B cell (primary cell): Measurements from ENCODE around the gene TRIM38. TPM values are rescaled to one million over a fixed set of nuclear protein-coding genes. Genes with fewer than 3 reads are reported as not detected.
A peak's percentile ranks its signal among the peaks of the same experiment; 100 is the strongest.

Experiments used
- ATAC-seq: fragments of 200-7000 bp; cut with Tn5 transposase; one replicate; pipeline ENCODE4 v1.10.0; 2021; ENCODE audit warnings: low read depth, mild to moderate bottlenecking, moderate number of reproducible peaks, moderate library complexity
- CTCF ChIA-PET: fragments of 350-600 bp; sonication (Branson Sonifier 250); formaldehyde crosslinking; loops from one replicate; lab custom pipeline; 2021; ENCODE audit warnings: antibody characterized with exemption, inconsistent platforms; lab: Charles Lee
- POLR2A ChIA-PET: fragments of 350-600 bp; sonication (Branson Sonifier 250); formaldehyde crosslinking; loops from one replicate; lab custom pipeline; 2021; ENCODE audit warnings: antibody characterized with exemption; lab: Charles Lee
- DNase-seq: peaks from one replicate; pipeline ENCODE4 v3.0.0; 2013
- H2AFZ ChIP-seq: 2 replicates; pipeline ENCODE4 v1.6.1; 2012; ENCODE audit warnings: mild to moderate bottlenecking, low read depth, low read length; ENCODE audit not compliant: insufficient read depth, poor library complexity, severe bottlenecking
- H3K27ac ChIP-seq, 2 donors: 1 replicate in 1 of 2; 2 replicates in 1 of 2; pipeline ENCODE4 v1.5.1; 2012 to 2013; ENCODE audit warnings: low read length in 2 of 2, mild to moderate bottlenecking in 2 of 2, moderate library complexity in 1 of 2
- H3K27me3 ChIP-seq, 4 experiments: fragments of 200-600 bp in 1 of 4; sonication (generic) in 1 of 4; replicated peaks in 1 of 4; 1 replicate in 2 of 4; 2 replicates in 2 of 4; pipeline versions ENCODE4 v1.6.1 to v1.7.0; 2013 to 2016; ENCODE audit warnings: low read length in 3 of 4, mild to moderate bottlenecking in 2 of 4, mixed read lengths in 1 of 4, moderate library complexity in 1 of 4; ENCODE audit not compliant: insufficient read depth in 4 of 4, control insufficient read depth in 3 of 4; ENCODE audit errors: control extremely low read depth in 1 of 4
- H3K36me3 ChIP-seq, 2 experiments: replicated peaks in 1 of 2; 1 replicate in 1 of 2; 2 replicates in 1 of 2; pipeline versions ENCODE4 v1.6.1 to v1.7.1; 2013; ENCODE audit warnings: low read length in 1 of 2; ENCODE audit not compliant: insufficient read depth in 2 of 2, control insufficient read depth in 1 of 2; ENCODE audit errors: control extremely low read depth in 1 of 2, extremely low read depth in 1 of 2
- H3K4me1 ChIP-seq, 2 donors: fragments of 200-600 bp in 1 of 2; sonication (generic) in 1 of 2; 1 replicate in 1 of 2; 2 replicates in 1 of 2; pipeline versions ENCODE4 v1.5.1 to v1.6.1; 2013 to 2017; ENCODE audit warnings: low read length in 2 of 2; ENCODE audit not compliant: control insufficient read depth in 2 of 2, insufficient read depth in 2 of 2
- H3K4me2 ChIP-seq: replicated peaks from 2 replicates; pipeline ENCODE3; 2012; ENCODE audit warnings: mild to moderate bottlenecking, low read depth, low read length; ENCODE audit not compliant: poor library complexity, severe bottlenecking
- H3K4me3 ChIP-seq, 5 experiments: fragments of 200-600 bp in 1 of 5; sonication (generic) in 1 of 5; 1 replicate in 3 of 5; 2 replicates in 2 of 5; pipeline versions ENCODE4 v1.5.1 to v1.7.0; 2011 to 2016; ENCODE audit warnings: low read length in 4 of 5, mild to moderate bottlenecking in 4 of 5, low read depth in 2 of 5, control low read depth in 1 of 5, moderate library complexity in 1 of 5; ENCODE audit not compliant: insufficient read depth in 1 of 5; ENCODE audit errors: control extremely low read depth in 1 of 5, extremely low read depth in 1 of 5
- H3K79me2 ChIP-seq: fragments of 200-600 bp; sonication (generic); one replicate; pipeline ENCODE4 v1.6.0; 2016; ENCODE audit warnings: low read length; ENCODE audit not compliant: control insufficient read depth, insufficient read depth
- H3K9ac ChIP-seq: fragments of 200-600 bp; sonication (generic); 2 replicates; pipeline ENCODE4 v1.6.1; 2017; ENCODE audit warnings: mild to moderate bottlenecking, low read length, moderate library complexity
- H3K9me3 ChIP-seq, 3 donors: one replicate each; pipeline versions ENCODE4 v1.6.1 to v1.7.1; 2013; ENCODE audit warnings: low read length in 2 of 3; ENCODE audit not compliant: control insufficient read depth in 2 of 3, insufficient read depth in 1 of 3; ENCODE audit errors: control extremely low read depth in 1 of 3
- H4K20me1 ChIP-seq: 2 replicates; pipeline ENCODE4 v1.6.0; 2012; ENCODE audit warnings: mild to moderate bottlenecking, low read length; ENCODE audit not compliant: insufficient read depth, control insufficient read depth, poor library complexity, severe bottlenecking
- H3K27ac Mint-ChIP-seq: one replicate; pipeline ENCODE4 v1.8.0; 2021; ENCODE audit warnings: mixed read lengths
- H3K27me3 Mint-ChIP-seq: one replicate; pipeline ENCODE4 v1.8.0; 2021; ENCODE audit warnings: mixed read lengths
- H3K4me1 Mint-ChIP-seq: one replicate; pipeline ENCODE4 v1.8.0; 2021; ENCODE audit warnings: mixed read lengths
- H3K4me3 Mint-ChIP-seq: one replicate; pipeline ENCODE4 v1.8.0; 2021; ENCODE audit warnings: mixed read lengths
- H3K9me3 Mint-ChIP-seq: one replicate; pipeline ENCODE4 v1.8.0; 2022; ENCODE audit warnings: mixed read lengths; ENCODE audit not compliant: insufficient read depth
- EZH2 ChIP-seq: IDR thresholded peaks from 2 replicates; pipeline ENCODE4 v1.6.1; 2012; ENCODE audit warnings: borderline replicate concordance, low read depth, mild to moderate bottlenecking, moderate library complexity, low read length; ENCODE audit not compliant: insufficient read depth, poor library complexity, severe bottlenecking
- WGBS: methylation state at CpG from one replicate; pipeline ENCODE4 v1.1.5; 2013; ENCODE audit warnings: missing lambda C conversion rate; ENCODE audit not compliant: insufficient coverage; 5-methylcytosine and 5-hydroxymethylcytosine counted together
- intact Hi-C: fragments of 100-400 bp; cut with micrococcal nuclease; formaldehyde crosslinking; loops from one replicate; pipeline ENCODE4 v1.10.0; 2022
- polyA plus RNA-seq: library from polyadenylated mRNA; depleted of rRNA; stranded (reverse); fragments of >200 nt; gene quantifications from 2 replicates; pipeline ENCODE4 v1.2.3, GENCODE V29; 2012
- total RNA-seq, 2 donors: library from RNA; stranded (reverse); fragments of 120-200 nt in 1 of 2; gene quantifications; 1 replicate in 1 of 2; 2 replicates in 1 of 2; pipeline versions ENCODE4 v1.2.3 to v1.2.4, GENCODE V29; 2013 to 2022
- TF ChIP-seq, protein P1 (sequence below): fragments of 200-600 bp; IDR thresholded peaks from one replicate; pipeline ENCODE4 v1.8.0; 2022; ENCODE audit warnings: antibody characterized with exemption, mild to moderate bottlenecking

The TRIM38 gene
- total and polyA plus RNA-seq, 2 donors (not counting 1 experiment from before 2014, with no cell fraction given) = 29.3 to 57.2 TPM

DNA sequence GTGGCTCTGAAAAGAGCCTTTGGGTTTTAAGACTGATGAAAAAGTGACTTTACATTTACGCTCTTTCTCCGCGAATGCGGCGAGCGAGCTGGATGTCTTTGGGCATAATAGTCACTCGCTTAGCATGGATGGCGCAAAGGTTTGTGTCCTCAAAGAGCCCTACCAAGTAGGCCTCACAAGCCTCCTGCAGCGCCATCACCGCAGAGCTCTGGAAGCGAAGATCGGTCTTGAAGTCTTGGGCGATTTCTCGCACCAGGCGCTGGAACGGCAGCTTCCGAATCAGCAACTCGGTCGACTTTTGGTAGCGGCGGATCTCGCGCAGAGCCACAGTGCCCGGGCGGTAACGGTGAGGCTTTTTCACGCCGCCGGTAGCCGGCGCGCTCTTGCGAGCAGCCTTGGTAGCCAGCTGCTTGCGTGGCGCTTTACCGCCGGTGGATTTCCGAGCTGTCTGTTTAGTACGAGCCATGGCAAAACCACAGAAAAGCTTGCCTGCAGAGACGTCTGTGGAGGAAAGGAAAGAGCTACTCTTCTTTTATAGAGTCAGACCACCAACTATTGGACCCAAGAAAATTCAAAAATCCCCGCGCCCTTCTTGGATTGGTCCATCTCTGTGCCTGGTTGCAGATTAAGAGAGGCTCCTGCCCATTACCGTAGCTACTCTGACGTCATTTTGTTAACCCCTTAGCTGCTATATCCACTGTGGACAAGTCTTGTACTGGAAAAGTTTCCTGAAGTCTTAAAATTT, 69.2 kb downstream of the TRIM38 start:
- peak; percentile 63 for ATAC-seq
- Histone ChIP-seq H3K36me3 (no peaks in the 10 kb centered on the region), H3K27ac (peak overlapping the region; percentile 76 to 78), H3K4me2 (peak overlapping the region; percentile 77), H3K4me1 (peaks cover 26 to 36% of the 10 kb centered on the region in 2 donors), H2AFZ (peak overlapping the region; percentile 66), H3K4me3 (peak overlapping the region; percentile 67 to 85 (median 69)), H3K79me2 (no peaks in the 10 kb centered on the region), H3K27me3 (no peaks in the 10 kb centered on the region), H3K9me3 (peaks cover 0 to 10% (median 2%) of the 10 kb centered on the region in 3 donors), H4K20me1 (no peaks in the 10 kb centered on the region), H3K9ac (peak overlapping the region; percentile 65)
- H3K9me3 Mint-ChIP-seq = peaks cover 3% of the 10 kb centered on the region
- H3K27me3 Mint-ChIP-seq = no peaks in the 10 kb centered on the region
- ChIA-PET POLR2A (interaction anchor here (0.5 to 6.1 kb wide), 18 partner anchors 10 to 1861 kb away, joined by 3 to 111 read pairs (median 8); a partner anchor contains a TSS), CTCF (interaction anchor here (1.0 to 6.7 kb wide), 13 partner anchors 9 to 1806 kb away, joined by 3 to 45 read pairs (median 6); a partner anchor contains a TSS)
- 3% methylated on average over 36 of the region's 44 CpGs for WGBS
- intact Hi-C loops = loop anchor here (2.0 to 5.0 kb wide), 3 partner anchors 241 to 1861 kb away; a partner anchor contains a TSS
- peak; percentile 90 for DNase-seq
- H3K27ac Mint-ChIP-seq = peak overlapping the region; percentile 87
- H3K4me3 Mint-ChIP-seq = peak overlapping the region; percentile 96
- H3K4me1 Mint-ChIP-seq = peaks cover 46% of the 10 kb centered on the region
- TF ChIP-seq EZH2 = no peak
- TF ChIP-seq, protein P1, sequence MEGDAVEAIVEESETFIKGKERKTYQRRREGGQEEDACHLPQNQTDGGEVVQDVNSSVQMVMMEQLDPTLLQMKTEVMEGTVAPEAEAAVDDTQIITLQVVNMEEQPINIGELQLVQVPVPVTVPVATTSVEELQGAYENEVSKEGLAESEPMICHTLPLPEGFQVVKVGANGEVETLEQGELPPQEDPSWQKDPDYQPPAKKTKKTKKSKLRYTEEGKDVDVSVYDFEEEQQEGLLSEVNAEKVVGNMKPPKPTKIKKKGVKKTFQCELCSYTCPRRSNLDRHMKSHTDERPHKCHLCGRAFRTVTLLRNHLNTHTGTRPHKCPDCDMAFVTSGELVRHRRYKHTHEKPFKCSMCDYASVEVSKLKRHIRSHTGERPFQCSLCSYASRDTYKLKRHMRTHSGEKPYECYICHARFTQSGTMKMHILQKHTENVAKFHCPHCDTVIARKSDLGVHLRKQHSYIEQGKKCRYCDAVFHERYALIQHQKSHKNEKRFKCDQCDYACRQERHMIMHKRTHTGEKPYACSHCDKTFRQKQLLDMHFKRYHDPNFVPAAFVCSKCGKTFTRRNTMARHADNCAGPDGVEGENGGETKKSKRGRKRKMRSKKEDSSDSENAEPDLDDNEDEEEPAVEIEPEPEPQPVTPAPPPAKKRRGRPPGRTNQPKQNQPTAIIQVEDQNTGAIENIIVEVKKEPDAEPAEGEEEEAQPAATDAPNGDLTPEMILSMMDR = no peak
